ENCODE results near the gene KDM3B. TPM values are rescaled to one million over a fixed set of nuclear protein-coding genes. Genes with fewer than 3 reads are reported as not detected.
A peak's percentile ranks its signal among the peaks of the same experiment; 100 is the strongest.

The KDM3B gene
- total RNA-seq, 1 donor from 2014 or later = 36.3 TPM

DNA sequence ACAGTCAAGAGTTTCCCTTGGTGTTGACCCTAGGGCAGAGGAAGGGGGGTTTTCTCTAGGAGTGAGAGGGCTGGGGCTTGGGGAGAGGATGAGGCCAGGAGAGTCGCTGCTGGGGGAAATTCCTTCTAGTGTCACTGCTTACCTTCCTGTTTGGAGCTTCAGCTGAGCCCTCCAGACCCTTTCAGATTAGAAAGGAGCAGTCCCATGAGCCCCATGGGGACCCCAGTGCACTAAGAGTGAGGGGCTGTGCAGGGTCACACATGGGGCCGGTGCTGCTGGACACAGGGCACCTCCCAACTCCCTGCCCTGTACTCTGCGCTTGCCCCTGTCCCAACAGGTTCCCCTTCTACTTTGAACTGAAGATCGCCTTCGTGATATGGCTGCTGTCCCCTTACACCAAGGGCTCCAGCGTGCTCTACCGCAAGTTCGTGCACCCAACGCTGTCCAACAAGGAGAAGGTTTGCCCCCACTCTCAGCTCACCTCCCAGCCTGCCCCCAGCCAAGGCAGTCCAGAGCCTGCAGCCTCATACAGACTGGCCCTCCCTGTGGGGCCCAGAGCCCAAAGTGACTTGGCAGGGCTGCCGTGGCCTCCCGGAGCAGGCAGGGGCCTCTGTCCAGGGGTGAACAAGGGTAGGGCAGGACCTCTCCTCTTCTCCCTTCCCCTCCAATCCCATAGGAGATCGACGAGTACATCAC lies 91.7 kb downstream of the KDM3B start:
- no peak for DNase-seq (ENCODE audit: missing footprints)
- no peak for ATAC-seq
- intact Hi-C loops (cut with DNase I) = no loop called here

DNA sequence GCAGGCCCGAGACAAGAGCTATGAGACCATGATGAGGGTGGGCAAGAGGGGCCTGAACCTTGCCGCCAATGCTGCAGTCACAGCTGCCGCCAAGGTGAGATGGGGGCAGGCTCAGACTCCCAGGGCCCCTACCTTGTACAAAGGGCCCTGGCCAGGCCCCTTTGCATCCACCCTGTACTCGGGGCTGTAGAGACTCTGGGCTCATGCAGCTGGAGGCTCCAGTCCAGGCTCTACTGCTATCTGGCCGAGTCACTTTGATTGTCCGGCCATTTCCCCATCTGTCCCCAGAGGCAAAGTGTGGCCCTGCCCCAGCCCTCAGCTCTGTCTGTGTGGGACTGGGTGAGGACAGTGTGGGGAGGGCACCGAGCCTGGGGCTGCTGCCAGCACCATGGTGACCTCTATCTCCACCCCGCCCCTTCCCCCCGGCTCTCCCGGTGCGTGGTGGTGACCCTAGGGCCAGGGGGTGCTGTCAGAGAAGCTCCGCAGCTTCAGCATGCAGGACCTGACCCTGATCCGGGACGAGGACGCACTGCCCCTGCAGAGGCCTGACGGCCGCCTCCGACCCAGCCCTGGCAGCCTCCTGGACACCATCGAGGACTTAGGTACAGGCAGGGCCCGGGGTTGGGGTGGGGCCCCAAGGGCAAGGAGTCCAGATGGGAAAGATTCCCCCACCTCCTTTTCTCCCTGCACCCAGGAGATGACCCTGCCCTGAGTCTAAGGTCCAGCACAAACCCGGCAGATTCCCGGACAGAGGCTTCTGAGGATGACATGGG lies 92.5 kb downstream of the KDM3B start:
- intact Hi-C loops (cut with DNase I) = no loop called here
- ATAC-seq (no peak), DNase-seq (ENCODE audit: missing footprints) (peak; percentile 68)

DNA sequence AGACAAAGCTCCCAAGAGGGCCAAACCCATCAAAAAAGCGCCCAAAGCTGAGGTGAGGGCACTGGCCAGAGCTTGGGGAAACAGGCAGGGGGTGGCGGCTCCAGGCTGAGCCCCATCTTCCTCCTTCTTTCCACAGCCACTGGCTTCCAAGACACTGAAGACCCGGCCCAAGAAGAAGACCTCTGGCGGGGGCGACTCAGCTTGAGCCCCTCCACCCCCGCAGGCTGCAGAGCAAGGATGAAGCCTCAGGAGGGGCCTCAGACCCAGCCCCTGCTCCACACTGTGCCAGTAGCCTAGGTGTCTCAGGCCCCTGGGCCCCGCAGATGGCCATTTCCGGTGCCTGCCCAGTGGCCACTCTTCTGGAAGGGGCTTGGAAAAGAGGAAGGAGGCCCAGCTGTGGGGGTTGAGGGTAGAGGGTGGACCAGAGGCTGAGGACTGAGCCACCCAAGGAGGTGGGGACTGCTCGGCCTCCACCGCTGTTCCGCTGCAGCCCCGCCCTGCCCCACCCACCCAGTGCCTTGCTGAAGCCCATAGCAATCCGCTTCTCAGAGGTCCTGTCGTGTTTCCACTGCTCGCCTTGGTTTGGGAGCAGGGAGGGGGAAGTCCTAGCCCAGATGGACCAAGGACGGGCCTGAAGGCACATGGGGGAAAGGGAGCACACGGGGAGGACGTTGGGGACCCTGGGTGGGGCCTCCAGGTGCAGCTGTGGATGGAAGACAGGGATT lies 93.2 kb downstream of the KDM3B start:
- intact Hi-C loops (cut with DNase I) = no loop called here
- DNase-seq (ENCODE audit: missing footprints) = peak; percentile 23
- no peak for ATAC-seq

DNA sequence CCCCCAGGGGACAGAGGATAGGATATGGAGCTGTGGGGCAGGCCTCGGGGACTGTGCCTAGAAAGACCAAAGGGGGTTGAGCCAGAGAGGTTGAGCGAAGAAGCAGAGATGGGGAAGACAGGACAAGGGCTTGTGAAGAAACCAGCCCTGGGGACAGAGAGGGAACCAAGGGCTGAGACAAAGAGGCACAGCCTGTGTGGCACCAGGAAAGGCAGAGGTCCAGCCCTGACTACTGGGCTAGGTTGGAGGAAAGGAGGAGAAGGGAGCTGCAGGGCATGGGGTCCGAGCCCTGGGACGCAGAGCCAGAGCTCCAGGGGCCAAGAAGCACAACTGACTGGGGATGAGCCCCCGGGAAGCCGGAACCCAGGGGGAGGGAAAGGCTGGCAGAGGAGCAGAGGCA lies 95.6 kb downstream of the KDM3B start:
- ATAC-seq (no peak), DNase-seq (ENCODE audit: missing footprints) (no peak)
- intact Hi-C loops (cut with DNase I) = no loop called here

DNA sequence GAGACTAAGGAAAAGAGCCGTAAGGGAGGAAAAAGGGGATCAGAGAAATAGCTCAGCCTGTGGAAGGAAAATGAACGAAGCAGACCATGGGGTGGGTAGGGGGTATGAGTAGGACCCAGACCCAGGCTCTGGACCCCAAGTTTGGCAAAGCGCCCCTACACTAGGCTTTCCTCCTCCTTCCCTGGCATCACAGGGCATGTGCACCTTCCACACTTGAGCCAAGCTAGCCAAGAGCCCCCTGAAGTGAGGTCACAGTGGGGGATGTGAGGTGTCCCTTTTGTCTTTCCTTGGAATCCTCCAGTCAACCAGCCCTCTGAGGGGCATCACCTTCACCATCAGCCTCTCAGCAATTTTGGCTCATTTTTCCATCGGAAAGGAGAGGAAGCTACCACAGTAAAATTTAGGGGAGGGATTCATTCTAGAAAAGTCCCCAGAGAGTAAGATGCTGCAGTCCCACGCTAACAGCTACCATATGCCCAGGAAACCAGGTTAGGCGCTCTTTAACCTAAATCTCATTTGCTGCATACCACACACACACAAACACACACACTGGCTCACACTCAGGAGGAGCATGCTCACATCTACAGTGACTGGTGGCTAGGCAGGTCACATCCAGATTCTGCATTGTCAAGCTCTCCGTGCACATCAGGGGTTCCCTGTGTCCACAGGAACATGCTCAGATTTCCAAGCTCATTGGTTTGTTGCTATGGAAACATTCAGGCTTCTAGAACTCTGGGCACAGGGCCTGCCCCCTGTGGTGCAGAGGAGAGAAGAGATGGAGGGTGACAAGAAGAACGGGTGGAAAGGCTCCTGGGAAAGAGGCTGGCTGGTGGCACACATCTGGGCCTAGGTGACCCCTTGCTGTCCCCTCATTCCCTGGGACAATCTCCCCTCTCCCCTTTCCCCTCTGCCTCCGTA lies 96.3 kb downstream of the KDM3B start:
- ATAC-seq (no peak), DNase-seq (ENCODE audit: missing footprints) (no peak)
- intact Hi-C loops (cut with DNase I) = no loop called here

DNA sequence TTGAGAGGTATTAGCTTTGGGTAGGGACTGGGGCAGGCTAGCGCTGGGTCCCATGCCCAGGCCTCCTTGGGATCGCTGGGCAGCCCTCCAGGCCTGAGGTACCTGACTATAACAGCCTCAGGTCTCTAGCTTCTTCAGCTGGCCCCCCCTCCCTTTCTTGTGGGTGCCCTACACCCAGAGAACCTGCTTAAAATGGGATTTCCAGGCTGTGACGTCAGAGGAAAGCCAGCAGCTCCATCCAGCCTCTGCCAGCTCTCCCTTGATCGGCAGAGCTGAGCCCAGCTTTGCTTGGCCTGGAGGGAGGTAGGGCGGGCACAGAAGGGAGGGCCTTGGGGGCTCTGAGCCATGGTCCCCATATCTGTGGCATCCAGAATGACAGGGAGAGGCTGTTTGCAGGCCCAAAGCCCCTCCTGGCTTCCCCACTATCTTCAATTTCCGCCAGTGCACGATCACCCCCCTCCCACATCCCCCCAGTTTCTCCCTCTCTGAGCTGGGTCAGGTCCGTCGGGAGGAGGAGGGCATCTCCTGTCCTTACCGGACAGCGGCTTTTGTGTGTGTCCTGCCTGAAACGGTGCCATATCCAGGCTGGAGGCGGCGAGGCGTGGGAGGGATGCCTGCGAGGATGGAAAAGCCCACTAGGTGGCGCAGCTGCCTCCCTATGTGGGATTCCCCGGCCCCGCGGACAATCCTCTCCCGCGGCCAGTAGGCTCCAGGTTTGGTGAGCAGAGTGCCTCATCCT lies 97.2 kb downstream of the KDM3B start:
- intact Hi-C loops (cut with DNase I) = loop anchor here (1.0 kb wide), 1 partner anchor 54 kb away; no protein-coding TSS in a partner anchor
- peak; percentile 88 for ATAC-seq

DNA sequence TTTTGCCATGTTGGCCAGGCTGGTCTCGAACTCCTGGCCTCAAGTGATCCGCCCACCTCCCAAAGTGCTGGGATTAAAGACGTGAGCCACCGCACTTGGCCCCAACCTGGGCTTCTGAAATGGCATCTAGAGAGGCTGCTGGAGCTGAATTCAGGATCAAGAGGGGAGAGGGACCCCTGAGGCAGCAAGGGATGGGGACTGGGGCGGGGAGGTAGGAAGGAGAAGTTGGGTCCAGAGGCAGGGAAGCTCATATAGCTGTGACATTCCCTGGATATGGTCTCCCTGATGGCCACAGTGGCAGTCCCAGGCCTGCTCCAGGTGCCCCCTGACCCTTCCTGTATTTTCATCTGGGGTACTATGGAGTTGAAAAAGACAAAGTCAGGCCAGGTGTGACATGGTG lies 98.5 kb downstream of the KDM3B start:
- DNase-seq (ENCODE audit: missing footprints) = no peak
- intact Hi-C loops (cut with DNase I) = loop anchor here (1.0 kb wide), 1 partner anchor 52 kb away; no protein-coding TSS in a partner anchor
- no peak for ATAC-seq

More for the DNA sequence above, 97.2 kb downstream of the KDM3B start:
- DNase-seq (ENCODE audit: missing footprints) = peak; percentile 96

DNA sequence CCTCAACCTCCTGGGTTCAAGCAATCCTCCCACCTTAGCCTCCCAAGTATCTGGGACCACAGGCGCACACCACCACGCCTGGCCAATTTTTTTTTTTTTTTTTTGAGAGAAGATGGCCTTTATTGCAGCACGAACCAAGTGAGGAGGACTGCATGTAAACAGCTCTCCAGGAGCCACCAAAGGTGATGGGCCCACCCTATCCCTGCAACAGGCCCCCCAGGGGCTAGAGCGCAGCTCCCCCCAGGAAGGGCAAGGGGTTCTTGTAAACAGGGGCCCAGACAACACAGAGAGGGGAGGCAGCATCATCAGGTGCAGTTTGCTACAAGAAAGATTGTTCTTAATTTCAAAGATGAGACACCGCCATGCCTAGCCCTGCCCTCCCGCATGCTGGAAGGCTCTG lies 100.2 kb downstream of the KDM3B start:
- ATAC-seq = no peak
- intact Hi-C loops (cut with DNase I) = no loop called here

DNA sequence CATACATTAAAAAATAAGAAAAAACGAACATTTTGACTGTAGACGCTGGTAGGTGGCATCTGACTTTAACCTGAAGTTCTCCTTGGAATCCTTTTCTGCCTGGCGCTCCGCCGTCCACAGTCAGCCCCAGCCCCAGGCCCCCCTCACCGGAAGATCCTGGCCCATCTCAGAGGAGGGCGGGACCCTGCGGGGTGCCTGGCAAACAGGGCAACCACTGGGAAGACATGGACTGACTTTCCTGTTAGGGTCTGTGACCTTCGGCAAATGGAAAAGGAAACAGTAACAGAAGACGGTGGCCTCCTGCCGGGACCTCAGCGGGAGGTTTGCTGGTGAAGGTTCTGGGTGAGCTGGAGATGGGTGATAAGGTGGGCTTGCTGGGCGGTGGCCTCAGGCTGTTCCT lies 101.1 kb downstream of the KDM3B start:
- intact Hi-C loops (cut with DNase I) = no loop called here
- ATAC-seq (no peak), DNase-seq (ENCODE audit: missing footprints) (no peak)

More for the DNA sequence above, 100.2 kb downstream of the KDM3B start:
- DNase-seq (ENCODE audit: missing footprints) = no peak

DNA sequence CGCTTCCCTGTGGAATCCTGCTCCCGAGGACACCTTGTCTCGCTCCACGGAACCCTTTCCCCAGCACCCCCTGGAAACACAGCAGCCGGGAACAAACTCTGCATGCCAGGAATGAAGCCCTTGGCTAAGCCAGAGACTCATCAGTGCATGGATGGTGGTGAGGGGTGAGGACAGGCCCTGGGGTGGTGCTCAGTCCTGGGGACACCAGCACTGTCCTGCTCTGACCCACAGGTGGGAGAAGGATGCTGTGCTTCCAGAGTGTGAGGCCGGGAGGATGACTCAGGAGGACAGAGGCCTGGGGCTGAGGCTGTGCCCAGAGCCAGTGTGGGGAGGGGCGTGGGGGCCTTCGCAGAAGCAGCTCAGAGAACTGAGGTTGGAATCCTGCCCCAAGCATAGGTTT lies 101.6 kb downstream of the KDM3B start:
- intact Hi-C loops (cut with DNase I) = no loop called here
- ATAC-seq (no peak), DNase-seq (ENCODE audit: missing footprints) (no peak)

DNA sequence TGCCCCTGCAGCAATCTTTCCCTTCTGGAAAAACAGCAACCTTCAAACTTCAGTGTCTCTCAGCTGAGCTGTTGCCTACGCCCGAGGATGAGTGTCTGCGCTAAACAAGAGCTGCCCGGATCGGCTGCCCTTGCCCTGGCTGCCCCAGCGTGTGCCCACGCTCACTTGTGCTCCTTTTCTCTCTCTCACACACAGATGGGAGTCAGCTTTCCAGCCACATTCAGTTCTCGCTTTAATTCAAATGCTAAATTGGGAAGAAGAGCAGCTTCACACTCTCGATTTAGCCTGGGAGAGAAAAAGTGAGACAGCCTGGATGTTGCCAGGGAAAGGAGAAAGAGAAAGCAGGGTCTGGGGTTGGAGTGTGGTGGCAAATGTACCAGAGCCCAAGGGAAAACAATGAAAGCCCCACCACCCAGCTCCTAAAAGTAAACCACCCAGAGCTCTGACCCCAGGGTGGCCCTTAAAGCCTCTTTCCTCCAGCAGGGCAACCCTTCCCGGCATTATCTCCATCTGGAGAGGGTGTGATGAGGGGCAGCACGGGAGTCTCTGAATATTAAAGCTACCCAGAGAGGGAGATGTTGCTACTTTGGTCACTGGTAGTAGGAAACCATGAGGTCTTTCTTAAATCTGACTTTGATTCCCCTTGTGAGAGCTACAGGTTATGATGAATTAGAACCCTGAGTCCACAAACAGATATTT lies 102.9 kb downstream of the KDM3B start:
- DNase-seq (ENCODE audit: missing footprints) = no peak
- intact Hi-C loops (cut with DNase I) = no loop called here
- ATAC-seq = no peak

DNA sequence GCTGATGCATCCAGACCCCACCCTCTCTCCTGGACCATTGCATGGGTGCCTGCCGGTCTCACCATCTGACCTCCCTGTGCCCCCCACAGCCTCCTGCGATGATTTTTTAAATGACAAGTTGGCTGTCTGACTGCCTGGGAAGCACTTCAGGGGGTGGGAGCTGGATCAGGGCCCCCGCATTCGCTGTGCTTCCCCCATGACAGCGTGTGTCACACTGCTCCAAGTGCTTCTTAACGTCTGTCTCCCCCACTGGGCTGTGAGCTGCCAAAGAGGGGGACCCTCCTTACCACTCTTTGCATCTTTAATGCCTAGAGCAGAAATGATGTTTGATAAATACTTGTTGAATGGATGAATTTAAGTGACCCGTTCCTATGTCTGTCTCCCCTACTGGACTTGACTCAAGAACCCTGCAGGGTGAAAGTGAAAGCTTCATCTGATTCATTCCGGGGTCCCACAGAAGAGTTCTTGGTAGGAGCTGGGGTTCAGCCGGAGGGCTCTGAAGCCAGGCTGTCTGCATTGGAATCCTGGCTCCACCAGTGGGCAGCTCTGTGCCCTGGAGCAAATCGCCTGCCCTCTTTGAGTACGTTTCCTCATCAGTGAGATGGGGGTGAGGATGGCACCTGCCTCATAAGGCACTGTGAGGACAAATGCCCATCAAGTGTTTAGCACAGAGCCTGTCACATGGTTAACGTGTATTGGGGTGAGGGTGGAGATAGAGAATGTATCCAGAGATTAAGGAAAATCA lies 105.2 kb downstream of the KDM3B start:
- intact Hi-C loops (cut with DNase I) = no loop called here
- ATAC-seq (no peak), DNase-seq (ENCODE audit: missing footprints) (peak; percentile 8)

DNA sequence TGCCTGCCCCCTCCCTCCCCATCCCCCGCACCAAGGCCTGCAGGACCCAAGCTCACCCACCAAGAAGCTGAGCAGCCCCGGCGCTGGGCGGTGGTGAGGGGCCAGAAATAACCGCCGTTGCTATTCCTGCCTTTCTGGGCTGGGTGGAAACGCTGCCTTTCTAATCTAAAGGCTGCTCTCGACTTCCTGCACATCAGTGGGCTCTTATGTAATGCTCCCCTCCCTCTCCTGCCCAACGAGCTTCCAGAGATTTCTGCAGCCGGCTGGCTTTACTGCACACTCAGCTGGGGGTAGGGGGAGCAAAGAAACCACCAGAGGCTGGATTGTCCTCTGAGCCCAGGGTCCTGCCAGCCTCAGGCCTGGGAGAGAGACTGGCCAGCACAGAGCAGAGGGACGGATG lies 105.9 kb downstream of the KDM3B start:
- intact Hi-C loops (cut with DNase I) = no loop called here
- no peak for DNase-seq (ENCODE audit: missing footprints)
- ATAC-seq = peak; percentile 20

DNA sequence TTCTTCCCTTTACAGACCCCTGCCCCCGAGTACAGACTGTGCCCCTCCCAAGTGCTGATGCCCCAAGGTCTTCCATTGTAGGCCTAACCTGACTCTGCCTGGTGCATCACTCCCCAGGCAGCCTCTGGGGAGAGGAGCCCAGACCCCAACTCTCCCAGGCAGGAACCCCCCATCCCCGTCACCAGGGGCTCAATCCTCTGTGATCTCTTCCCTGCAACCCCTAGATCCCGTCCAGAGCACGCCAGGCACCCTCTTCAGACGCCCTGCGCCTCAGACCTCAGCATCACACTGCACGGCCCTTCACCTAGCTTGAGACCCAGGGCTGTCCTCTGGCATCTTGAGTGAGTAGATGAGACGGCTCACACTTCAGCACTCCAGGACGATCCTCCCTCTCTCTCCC lies 106.4 kb downstream of the KDM3B start:
- no peak for ATAC-seq
- DNase-seq (ENCODE audit: missing footprints) = no peak
- intact Hi-C loops (cut with DNase I) = no loop called here

DNA sequence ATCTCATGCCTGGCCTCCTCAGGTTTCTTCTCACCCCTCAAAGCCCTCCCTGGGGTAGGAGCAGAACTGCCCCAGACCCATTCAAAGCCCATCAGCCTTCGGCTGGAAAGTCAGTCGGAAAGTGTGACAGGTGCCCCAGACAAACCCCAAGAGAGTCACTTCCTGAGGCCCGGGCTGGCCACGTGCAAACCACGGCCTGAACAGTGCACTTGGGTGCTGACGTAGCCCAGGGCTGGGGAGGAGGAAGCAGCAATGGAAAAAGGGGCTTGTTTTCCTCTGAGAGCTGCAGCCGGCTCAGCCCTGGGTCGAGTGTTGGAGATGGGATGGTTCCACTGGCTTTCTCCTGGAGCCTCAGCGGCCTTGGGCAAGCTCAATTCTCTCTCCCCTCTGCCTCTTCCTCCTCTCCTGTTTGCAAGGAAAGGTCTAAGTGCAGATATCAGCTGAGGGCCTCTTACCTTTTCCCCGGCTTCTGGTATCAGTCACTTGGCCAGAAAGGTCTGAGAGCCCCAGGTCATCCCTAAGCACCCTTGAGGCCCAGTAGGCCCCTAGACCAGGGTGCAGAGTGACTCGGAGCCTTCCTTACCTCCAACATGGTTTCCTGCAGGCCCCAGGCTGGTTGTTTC lies 106.9 kb downstream of the KDM3B start:
- no peak for DNase-seq (ENCODE audit: missing footprints)
- ATAC-seq = no peak
- intact Hi-C loops (cut with DNase I) = no loop called here

DNA sequence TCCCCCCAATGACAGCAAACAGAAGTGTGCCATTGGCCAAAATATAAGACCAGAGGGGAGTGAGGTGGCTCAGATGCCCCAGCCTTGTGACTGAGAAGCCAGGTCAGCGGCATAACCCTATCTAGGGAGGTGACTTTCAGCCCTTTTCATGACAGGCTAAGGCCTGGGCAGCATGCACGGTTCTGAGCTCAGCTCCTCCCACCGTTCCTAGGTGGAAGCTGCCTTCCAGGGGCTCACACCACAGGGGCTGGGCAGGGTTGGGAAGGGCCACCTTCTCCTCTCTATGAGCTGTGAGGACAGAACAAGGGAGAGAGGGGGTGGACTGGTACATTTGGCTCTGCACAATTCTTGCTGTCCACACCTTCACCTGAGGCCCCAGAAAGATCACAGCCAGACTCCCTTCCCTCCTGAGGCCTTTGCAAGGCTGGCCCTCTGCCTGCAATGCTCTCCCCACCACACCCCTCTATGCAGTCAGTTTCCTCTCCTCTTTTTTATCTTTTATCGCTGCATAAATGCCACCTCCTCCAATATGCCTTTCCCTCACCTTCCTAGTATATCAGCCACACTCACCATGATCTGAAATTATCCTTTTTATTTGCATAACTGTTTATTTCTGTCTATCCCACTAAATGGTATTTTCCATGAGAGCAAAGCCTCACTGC lies 107.7 kb downstream of the KDM3B start:
- no peak for DNase-seq (ENCODE audit: missing footprints)
- intact Hi-C loops (cut with DNase I) = no loop called here

More for the DNA sequence above, 107.7 kb downstream of the KDM3B start:
- ATAC-seq = no peak

All from Right ventricle myocardium inferior (tissue), 1 donor.